GM23338 (cell line): ENCODE results near the gene SYNE2. TPM values are rescaled to one million over a fixed set of nuclear protein-coding genes. Genes with fewer than 3 reads are reported as not detected.

Experiments
- ATAC-seq: fragments of 200-7000 bp; cut with Tn5 transposase; 3 replicates; pipeline ENCODE4 v1.9.1; 2020
- DNase-seq: peaks from one replicate; pipeline ENCODE4 v3.0.0-alpha.2; 2015; ENCODE audit warnings: low spot score
- H2AFZ ChIP-seq: fragments of 200-600 bp; sonication (generic); 2 replicates; pipeline ENCODE4 v1.8.0; 2016; ENCODE audit warnings: antibody characterized with exemption, mild to moderate bottlenecking, moderate library complexity
- H3F3A ChIP-seq: fragments of 200-600 bp; sonication (generic); replicated peaks from 2 replicates; pipeline ENCODE4 v1.8.0; 2017; ENCODE audit warnings: antibody characterized with exemption, mixed run types, low read depth
- H3K27ac ChIP-seq: fragments of 200-600 bp; sonication (generic); 2 replicates; pipeline ENCODE4 v1.6.1; 2016; ENCODE audit warnings: low read depth
- H3K27me3 ChIP-seq: fragments of 200-600 bp; sonication (generic); 2 replicates; pipeline ENCODE4 v1.8.0; 2016; ENCODE audit warnings: mild to moderate bottlenecking, mixed run types, moderate library complexity; ENCODE audit not compliant: insufficient read depth
- H3K36me3 ChIP-seq: fragments of 200-600 bp; sonication (generic); 2 replicates; pipeline ENCODE4 v1.8.0; 2016; ENCODE audit warnings: mild to moderate bottlenecking; ENCODE audit not compliant: insufficient read depth
- H3K4me1 ChIP-seq: fragments of 200-600 bp; sonication (generic); 2 replicates; pipeline ENCODE4 v1.8.0; 2016; ENCODE audit warnings: mild to moderate bottlenecking, moderate library complexity; ENCODE audit not compliant: insufficient read depth
- H3K4me2 ChIP-seq: fragments of 200-600 bp; sonication (generic); 2 replicates; pipeline ENCODE4 v1.7.1; 2017; ENCODE audit warnings: mixed run types
- H3K4me3 ChIP-seq: fragments of 200-600 bp; sonication (generic); 2 replicates; pipeline ENCODE4 v1.6.1; 2016; ENCODE audit warnings: mixed run types
- H3K79me2 ChIP-seq: fragments of 200-600 bp; sonication (generic); replicated peaks from 2 replicates; pipeline ENCODE4 v1.8.0; 2017; ENCODE audit warnings: mild to moderate bottlenecking; ENCODE audit not compliant: insufficient read depth
- H3K9me2 ChIP-seq: fragments of 200-600 bp; sonication (generic); 2 replicates; pipeline ENCODE4 v1.8.0; 2017; ENCODE audit not compliant: insufficient read depth
- H4K20me1 ChIP-seq: fragments of 200-600 bp; sonication (generic); replicated peaks from 2 replicates; pipeline ENCODE4 v1.8.0; 2017; ENCODE audit warnings: mild to moderate bottlenecking; ENCODE audit not compliant: insufficient read depth
- H3K27ac Mint-ChIP-seq: 2 replicates; pipeline ENCODE4 v1.8.0; 2020; ENCODE audit warnings: inconsistent platforms, mild to moderate bottlenecking, moderate library complexity, mixed read lengths
- H3K27me3 Mint-ChIP-seq: 3 replicates; pipeline ENCODE4 v1.8.0; 2022; ENCODE audit warnings: low read depth, mild to moderate bottlenecking, moderate library complexity, mixed read lengths, inconsistent platforms; ENCODE audit not compliant: insufficient read depth, poor library complexity
- H3K36me3 Mint-ChIP-seq: 3 replicates; pipeline ENCODE4 v1.8.0; 2021; ENCODE audit warnings: low read depth, mild to moderate bottlenecking, inconsistent platforms, moderate library complexity, mixed read lengths
- H3K4me1 Mint-ChIP-seq: 3 replicates; pipeline ENCODE4 v1.8.0; 2020; ENCODE audit warnings: mild to moderate bottlenecking, inconsistent platforms, mixed read lengths
- H3K4me3 Mint-ChIP-seq: 3 replicates; pipeline ENCODE4 v1.8.0; 2021; ENCODE audit warnings: moderate library complexity, mild to moderate bottlenecking, inconsistent platforms, mixed read lengths
- H3K9me3 Mint-ChIP-seq: 3 replicates; pipeline ENCODE4 v1.8.0; 2020; ENCODE audit warnings: moderate library complexity, mild to moderate bottlenecking, inconsistent platforms, mixed read lengths
- JUNB ChIP-seq: IDR thresholded peaks from one replicate; pipeline ENCODE4 v1.6.1; 2016; ENCODE audit warnings: antibody characterized with exemption; ENCODE audit not compliant: unreplicated experiment
- STAT1 ChIP-seq: IDR thresholded peaks from one replicate; pipeline ENCODE4 v1.6.1; 2016; ENCODE audit warnings: antibody characterized with exemption; ENCODE audit not compliant: unreplicated experiment
- ZNF331 ChIP-seq: fragments of 250-450 bp; sonication (Bioruptor Pico); IDR thresholded peaks from 2 replicates; pipeline ENCODE4 v1.5.0; 2020; ENCODE audit warnings: low read depth, mild to moderate bottlenecking, moderate library complexity
- polyA plus RNA-seq: library from polyadenylated mRNA; unstranded; fragments of >200 nt; fragmentation: Nextera tagmentation; extraction: Ambion mirVana; gene quantifications from 2 replicates; pipeline ENCODE4 v1.2.1, GENCODE V29; 2016
- total RNA-seq: library from RNA; depleted of rRNA; stranded (reverse); fragments of >200 nt; shearing (Covaris generic); gene quantifications from 2 replicates; pipeline ENCODE4 v1.2.3, GENCODE V29; 2014
- TF ChIP-seq, protein P1 (sequence below): fragments of 250-450 bp; sonication (Bioruptor Pico); IDR thresholded peaks from 2 replicates; pipeline ENCODE4 v1.5.0; 2020; ENCODE audit warnings: mild to moderate bottlenecking, moderate library complexity
- TF ChIP-seq, protein P2 (sequence below): IDR thresholded peaks from one replicate; pipeline ENCODE4 v1.6.1; 2018; ENCODE audit warnings: antibody characterized with exemption; ENCODE audit not compliant: unreplicated experiment

Gene SYNE2
- total and polyA plus RNA-seq, 2 experiments from 2014 or later = 34.3 to 86.5 TPM

DNA sequence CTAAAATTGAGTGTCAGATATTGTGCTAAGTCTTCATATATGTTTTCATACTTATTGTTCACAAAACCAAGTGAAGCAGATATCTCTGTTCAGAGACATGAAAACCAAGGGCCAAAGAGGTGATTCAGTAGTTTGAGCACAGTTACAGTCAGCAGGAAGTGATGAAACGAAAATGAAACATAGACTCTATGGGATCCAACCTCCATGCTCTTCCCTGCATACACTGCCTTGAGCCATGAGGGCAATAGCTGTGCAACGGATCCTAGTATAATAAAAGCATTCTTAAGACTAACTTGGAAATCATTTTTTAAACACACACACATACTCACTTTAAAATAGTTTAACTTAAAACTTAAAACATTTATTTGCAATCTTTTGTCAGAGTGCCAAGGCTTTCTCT is 413.4 kb downstream of the SYNE2 start:
- no peak for DNase-seq
- Histone ChIP-seq H3K9me2 (no peaks in the 10 kb centered on the region; the same call in 1 of the 2 replicates), H4K20me1 (no peaks in the 10 kb centered on the region), H3K27ac (no peak overlapping the region), H3K4me1 (no peaks in the 10 kb centered on the region), H3K79me2 (no peaks in the 10 kb centered on the region), H2AFZ (0 out of 2 replicates have a peak overlapping the region, but pooled peaks have one; percentile 1), H3K4me2 (no peak overlapping the region), H3K4me3 (no peak overlapping the region), H3K36me3 (no peaks in the 10 kb centered on the region), H3K27me3 (no peaks in the 10 kb centered on the region), H3F3A (no peaks in the 10 kb centered on the region)
- H3K4me3 Mint-ChIP-seq = no peak overlapping the region
- peaks cover 8% of the 10 kb centered on the region for H3K27me3 Mint-ChIP-seq
- no peaks in the 10 kb centered on the region for H3K9me3 Mint-ChIP-seq
- TF ChIP-seq, protein P1, sequence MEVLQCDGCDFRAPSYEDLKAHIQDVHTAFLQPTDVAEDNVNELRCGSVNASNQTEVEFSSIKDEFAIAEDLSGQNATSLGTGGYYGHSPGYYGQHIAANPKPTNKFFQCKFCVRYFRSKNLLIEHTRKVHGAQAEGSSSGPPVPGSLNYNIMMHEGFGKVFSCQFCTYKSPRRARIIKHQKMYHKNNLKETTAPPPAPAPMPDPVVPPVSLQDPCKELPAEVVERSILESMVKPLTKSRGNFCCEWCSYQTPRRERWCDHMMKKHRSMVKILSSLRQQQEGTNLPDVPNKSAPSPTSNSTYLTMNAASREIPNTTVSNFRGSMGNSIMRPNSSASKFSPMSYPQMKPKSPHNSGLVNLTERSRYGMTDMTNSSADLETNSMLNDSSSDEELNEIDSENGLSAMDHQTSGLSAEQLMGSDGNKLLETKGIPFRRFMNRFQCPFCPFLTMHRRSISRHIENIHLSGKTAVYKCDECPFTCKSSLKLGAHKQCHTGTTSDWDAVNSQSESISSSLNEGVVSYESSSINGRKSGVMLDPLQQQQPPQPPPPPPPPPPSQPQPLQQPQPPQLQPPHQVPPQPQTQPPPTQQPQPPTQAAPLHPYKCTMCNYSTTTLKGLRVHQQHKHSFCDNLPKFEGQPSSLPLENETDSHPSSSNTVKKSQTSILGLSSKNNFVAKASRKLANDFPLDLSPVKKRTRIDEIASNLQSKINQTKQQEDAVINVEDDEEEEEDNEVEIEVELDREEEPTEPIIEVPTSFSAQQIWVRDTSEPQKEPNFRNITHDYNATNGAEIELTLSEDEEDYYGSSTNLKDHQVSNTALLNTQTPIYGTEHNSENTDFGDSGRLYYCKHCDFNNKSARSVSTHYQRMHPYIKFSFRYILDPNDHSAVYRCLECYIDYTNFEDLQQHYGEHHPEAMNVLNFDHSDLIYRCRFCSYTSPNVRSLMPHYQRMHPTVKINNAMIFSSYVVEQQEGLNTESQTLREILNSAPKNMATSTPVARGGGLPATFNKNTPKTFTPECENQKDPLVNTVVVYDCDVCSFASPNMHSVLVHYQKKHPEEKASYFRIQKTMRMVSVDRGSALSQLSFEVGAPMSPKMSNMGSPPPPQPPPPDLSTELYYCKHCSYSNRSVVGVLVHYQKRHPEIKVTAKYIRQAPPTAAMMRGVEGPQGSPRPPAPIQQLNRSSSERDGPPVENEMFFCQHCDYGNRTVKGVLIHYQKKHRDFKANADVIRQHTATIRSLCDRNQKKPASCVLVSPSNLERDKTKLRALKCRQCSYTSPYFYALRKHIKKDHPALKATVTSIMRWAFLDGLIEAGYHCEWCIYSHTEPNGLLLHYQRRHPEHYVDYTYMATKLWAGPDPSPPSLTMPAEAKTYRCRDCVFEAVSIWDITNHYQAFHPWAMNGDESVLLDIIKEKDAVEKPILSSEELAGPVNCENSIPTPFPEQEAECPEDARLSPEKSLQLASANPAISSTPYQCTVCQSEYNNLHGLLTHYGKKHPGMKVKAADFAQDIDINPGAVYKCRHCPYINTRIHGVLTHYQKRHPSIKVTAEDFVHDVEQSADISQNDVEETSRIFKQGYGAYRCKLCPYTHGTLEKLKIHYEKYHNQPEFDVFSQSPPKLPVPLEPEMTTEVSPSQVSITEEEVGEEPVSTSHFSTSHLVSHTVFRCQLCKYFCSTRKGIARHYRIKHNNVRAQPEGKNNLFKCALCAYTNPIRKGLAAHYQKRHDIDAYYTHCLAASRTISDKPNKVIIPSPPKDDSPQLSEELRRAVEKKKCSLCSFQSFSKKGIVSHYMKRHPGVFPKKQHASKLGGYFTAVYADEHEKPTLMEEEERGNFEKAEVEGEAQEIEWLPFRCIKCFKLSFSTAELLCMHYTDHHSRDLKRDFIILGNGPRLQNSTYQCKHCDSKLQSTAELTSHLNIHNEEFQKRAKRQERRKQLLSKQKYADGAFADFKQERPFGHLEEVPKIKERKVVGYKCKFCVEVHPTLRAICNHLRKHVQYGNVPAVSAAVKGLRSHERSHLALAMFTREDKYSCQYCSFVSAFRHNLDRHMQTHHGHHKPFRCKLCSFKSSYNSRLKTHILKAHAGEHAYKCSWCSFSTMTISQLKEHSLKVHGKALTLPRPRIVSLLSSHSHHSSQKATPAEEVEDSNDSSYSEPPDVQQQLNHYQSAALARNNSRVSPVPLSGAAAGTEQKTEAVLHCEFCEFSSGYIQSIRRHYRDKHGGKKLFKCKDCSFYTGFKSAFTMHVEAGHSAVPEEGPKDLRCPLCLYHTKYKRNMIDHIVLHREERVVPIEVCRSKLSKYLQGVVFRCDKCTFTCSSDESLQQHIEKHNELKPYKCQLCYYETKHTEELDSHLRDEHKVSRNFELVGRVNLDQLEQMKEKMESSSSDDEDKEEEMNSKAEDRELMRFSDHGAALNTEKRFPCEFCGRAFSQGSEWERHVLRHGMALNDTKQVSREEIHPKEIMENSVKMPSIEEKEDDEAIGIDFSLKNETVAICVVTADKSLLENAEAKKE (CRISPR knock-in tag) = no peak
- TF ChIP-seq ZNF331 (CRISPR knock-in tag) (no peak), JUNB (no peak), STAT1 (no peak)
- TF ChIP-seq, protein P2, sequence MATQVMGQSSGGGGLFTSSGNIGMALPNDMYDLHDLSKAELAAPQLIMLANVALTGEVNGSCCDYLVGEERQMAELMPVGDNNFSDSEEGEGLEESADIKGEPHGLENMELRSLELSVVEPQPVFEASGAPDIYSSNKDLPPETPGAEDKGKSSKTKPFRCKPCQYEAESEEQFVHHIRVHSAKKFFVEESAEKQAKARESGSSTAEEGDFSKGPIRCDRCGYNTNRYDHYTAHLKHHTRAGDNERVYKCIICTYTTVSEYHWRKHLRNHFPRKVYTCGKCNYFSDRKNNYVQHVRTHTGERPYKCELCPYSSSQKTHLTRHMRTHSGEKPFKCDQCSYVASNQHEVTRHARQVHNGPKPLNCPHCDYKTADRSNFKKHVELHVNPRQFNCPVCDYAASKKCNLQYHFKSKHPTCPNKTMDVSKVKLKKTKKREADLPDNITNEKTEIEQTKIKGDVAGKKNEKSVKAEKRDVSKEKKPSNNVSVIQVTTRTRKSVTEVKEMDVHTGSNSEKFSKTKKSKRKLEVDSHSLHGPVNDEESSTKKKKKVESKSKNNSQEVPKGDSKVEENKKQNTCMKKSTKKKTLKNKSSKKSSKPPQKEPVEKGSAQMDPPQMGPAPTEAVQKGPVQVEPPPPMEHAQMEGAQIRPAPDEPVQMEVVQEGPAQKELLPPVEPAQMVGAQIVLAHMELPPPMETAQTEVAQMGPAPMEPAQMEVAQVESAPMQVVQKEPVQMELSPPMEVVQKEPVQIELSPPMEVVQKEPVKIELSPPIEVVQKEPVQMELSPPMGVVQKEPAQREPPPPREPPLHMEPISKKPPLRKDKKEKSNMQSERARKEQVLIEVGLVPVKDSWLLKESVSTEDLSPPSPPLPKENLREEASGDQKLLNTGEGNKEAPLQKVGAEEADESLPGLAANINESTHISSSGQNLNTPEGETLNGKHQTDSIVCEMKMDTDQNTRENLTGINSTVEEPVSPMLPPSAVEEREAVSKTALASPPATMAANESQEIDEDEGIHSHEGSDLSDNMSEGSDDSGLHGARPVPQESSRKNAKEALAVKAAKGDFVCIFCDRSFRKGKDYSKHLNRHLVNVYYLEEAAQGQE = no peak
- H3K4me1 Mint-ChIP-seq = no peaks in the 10 kb centered on the region
- no peak for ATAC-seq
- H3K27ac Mint-ChIP-seq = no peak overlapping the region
- no peaks in the 10 kb centered on the region for H3K36me3 Mint-ChIP-seq
